Measurements from ENCODE around the gene LTA4H.

LTA4H gene

GRCh38 chr12:95953000-95953399 is 82.4 kb downstream of the LTA4H start:
- no peak for DNase-seq
- no peak overlapping the region for H2AK5ac ChIP-seq (ENCODE audit: low read length)
- H4K5ac ChIP-seq (ENCODE audit: low read length), result no peak overlapping the region
- no peak overlapping the region for H3K4me3 ChIP-seq (ENCODE audit: low read length)
- no peak overlapping the region for H3K23ac ChIP-seq (ENCODE audit: low read length)
- no peak overlapping the region for H3K18ac ChIP-seq (ENCODE audit: low read length)
- H2BK5ac ChIP-seq (ENCODE audit: low read length), result no peak overlapping the region
- no peak overlapping the region for H2BK15ac ChIP-seq (replicated peaks; ENCODE audit: low read depth)
- H3K4ac ChIP-seq (ENCODE audit: low read depth, low read length), result no peak overlapping the region
- no peak overlapping the region for H2BK120ac ChIP-seq (ENCODE audit: low read depth, low read length)
- WGBS (ENCODE audit: extremely low coverage, insufficient coverage, low lambda C conversion rate), result no CpG with 5 or more reads among the region's 1 CpG
- no peaks in the 10 kb centered on the region for H3K36me3 ChIP-seq (ENCODE audit: control insufficient read depth, insufficient read depth, low read length)
- no peak overlapping the region for H3K27ac ChIP-seq (ENCODE audit: low read depth, low read length)
- H3K9ac ChIP-seq (ENCODE audit: low read length), result no peak overlapping the region
- no peaks in the 10 kb centered on the region for H3K79me2 ChIP-seq (ENCODE audit: control insufficient read depth, insufficient read depth, low read length)
- H3K56ac ChIP-seq (ENCODE audit: low read length), result no peak overlapping the region
- no peaks in the 10 kb centered on the region for H3K27me3 ChIP-seq (ENCODE audit: insufficient read depth, low read length, poor library complexity)
- H4K8ac ChIP-seq (ENCODE audit: low read depth, low read length), result no peak overlapping the region
- H3K4me2 ChIP-seq (ENCODE audit: low read length), result no peak overlapping the region
- no peaks in the 10 kb centered on the region for H3K79me1 ChIP-seq (ENCODE audit: low read length)
- H3K4me1 ChIP-seq (ENCODE audit: control insufficient read depth, low read depth, low read length), result no peaks in the 10 kb centered on the region

- H3K4me2 ChIP-seq (ENCODE audit: low read length), result no peak overlapping the region
- no peak overlapping the region for H2BK15ac ChIP-seq (replicated peaks; ENCODE audit: low read depth)
- H2BK120ac ChIP-seq (ENCODE audit: low read depth, low read length), result no peak overlapping the region
- no peak overlapping the region for H4K5ac ChIP-seq (ENCODE audit: low read length)
- H3K27ac ChIP-seq (ENCODE audit: low read depth, low read length), result no peak overlapping the region
- DNase-seq, result no peak
- H3K4me3 ChIP-seq (ENCODE audit: low read length), result no peak overlapping the region
- H2BK5ac ChIP-seq (ENCODE audit: low read length), result no peak overlapping the region
- no peak overlapping the region for H2AK5ac ChIP-seq (ENCODE audit: low read length)
- H3K4ac ChIP-seq (ENCODE audit: low read depth, low read length), result no peak overlapping the region
- H3K9ac ChIP-seq (ENCODE audit: low read length), result no peak overlapping the region
- H3K36me3 ChIP-seq (ENCODE audit: control insufficient read depth, insufficient read depth, low read length), result no peaks in the 10 kb centered on the region
- no peaks in the 10 kb centered on the region for H3K4me1 ChIP-seq (ENCODE audit: control insufficient read depth, low read depth, low read length)
- no peaks in the 10 kb centered on the region for H3K27me3 ChIP-seq (ENCODE audit: insufficient read depth, low read length, poor library complexity)
- no peak overlapping the region for H3K18ac ChIP-seq (ENCODE audit: low read length)
- H3K56ac ChIP-seq (ENCODE audit: low read length), result no peak overlapping the region
- no peaks in the 10 kb centered on the region for H3K79me1 ChIP-seq (ENCODE audit: low read length)
- no peak overlapping the region for H3K23ac ChIP-seq (ENCODE audit: low read length)
- H3K79me2 ChIP-seq (ENCODE audit: control insufficient read depth, insufficient read depth, low read length), result no peaks in the 10 kb centered on the region
- no peak overlapping the region for H4K8ac ChIP-seq (ENCODE audit: low read depth, low read length)
Measured at GRCh38 chr12:95951515-95951914, 83.9 kb downstream of the LTA4H start.
